ENCODE measurements around the gene LRRC25.

DNA sequence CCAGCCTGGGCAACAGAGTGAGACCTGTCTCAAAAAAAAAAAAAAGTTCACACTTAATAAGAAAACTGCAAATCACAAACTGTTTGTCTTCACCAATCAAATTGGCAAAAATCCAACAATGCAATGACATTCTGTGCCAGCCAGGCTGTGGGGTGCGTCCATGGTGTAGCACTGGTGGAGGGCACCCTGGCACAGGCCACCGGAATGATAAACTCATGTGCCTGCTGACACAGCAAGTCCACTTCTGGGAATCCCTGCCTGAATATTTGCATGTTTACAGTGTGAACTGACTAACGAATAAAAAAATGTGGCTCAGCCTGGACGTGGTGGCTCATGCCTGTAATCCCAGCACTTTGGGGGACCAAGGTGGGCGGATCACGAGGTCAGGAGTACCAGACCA is 1.6 kb upstream of the LRRC25 start:
- TF ChIP-seq, protein P1, sequence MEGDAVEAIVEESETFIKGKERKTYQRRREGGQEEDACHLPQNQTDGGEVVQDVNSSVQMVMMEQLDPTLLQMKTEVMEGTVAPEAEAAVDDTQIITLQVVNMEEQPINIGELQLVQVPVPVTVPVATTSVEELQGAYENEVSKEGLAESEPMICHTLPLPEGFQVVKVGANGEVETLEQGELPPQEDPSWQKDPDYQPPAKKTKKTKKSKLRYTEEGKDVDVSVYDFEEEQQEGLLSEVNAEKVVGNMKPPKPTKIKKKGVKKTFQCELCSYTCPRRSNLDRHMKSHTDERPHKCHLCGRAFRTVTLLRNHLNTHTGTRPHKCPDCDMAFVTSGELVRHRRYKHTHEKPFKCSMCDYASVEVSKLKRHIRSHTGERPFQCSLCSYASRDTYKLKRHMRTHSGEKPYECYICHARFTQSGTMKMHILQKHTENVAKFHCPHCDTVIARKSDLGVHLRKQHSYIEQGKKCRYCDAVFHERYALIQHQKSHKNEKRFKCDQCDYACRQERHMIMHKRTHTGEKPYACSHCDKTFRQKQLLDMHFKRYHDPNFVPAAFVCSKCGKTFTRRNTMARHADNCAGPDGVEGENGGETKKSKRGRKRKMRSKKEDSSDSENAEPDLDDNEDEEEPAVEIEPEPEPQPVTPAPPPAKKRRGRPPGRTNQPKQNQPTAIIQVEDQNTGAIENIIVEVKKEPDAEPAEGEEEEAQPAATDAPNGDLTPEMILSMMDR (conservative IDR thresholded peaks at IDR 0.05; ENCODE audit: low read depth, low read length), result no peak
- TF ChIP-seq EZH2 (IDR thresholded peaks at IDR 0.05; ENCODE audit: low read length, unreplicated experiment), result no peak
- no peak for TF ChIP-seq EZH2phosphoT487 (IDR thresholded peaks at IDR 0.05; ENCODE audit: borderline replicate concordance, low read length)
